Progenitor cell of endocrine pancreas (in vitro differentiated cells): ENCODE results near the gene INHA. TPM values are rescaled to one million over a fixed set of nuclear protein-coding genes. Genes with fewer than 3 reads are reported as not detected.

Experiments used
- DNase-seq: peaks from one replicate; pipeline ENCODE4 v3.0.0; 2021; ENCODE audit warnings: low spot score; ENCODE audit not compliant: unreplicated experiment
- H3K27ac Mint-ChIP-seq: 2 replicates; pipeline ENCODE4 v1.8.0; 2021; ENCODE audit warnings: mild to moderate bottlenecking, moderate library complexity, mixed read lengths
- H3K27me3 Mint-ChIP-seq: 2 replicates; pipeline ENCODE4 v1.8.0; 2021; ENCODE audit warnings: mixed read lengths
- H3K36me3 Mint-ChIP-seq: 2 replicates; pipeline ENCODE4 v1.8.0; 2022; ENCODE audit warnings: mixed read lengths; ENCODE audit not compliant: insufficient read depth
- H3K4me1 Mint-ChIP-seq: 2 replicates; pipeline ENCODE4 v1.8.0; 2021; ENCODE audit warnings: low read depth, mixed read lengths
- H3K4me3 Mint-ChIP-seq: 2 replicates; pipeline ENCODE4 v1.8.0; 2021; ENCODE audit warnings: low read depth, mild to moderate bottlenecking, moderate library complexity, mixed read lengths
- H3K9me3 Mint-ChIP-seq: 2 replicates; pipeline ENCODE4 v1.8.0; 2021; ENCODE audit warnings: low read depth, mixed read lengths
- CTCF ChIP-seq: fragments of 200-600 bp; sonication (generic); IDR thresholded peaks from one replicate; pipeline ENCODE4 v1.5.0; 2021; ENCODE audit warnings: antibody characterized with exemption, mild to moderate bottlenecking; ENCODE audit not compliant: unreplicated experiment
- total RNA-seq: library from RNA; stranded (reverse); gene quantifications from 2 replicates; pipeline ENCODE4 v1.2.1, GENCODE V29; 2021

The INHA gene
- total RNA-seq, 1 donor from 2014 or later, result 1.7 TPM

GRCh38 chr2:219553168-219553417 is 19.0 kb upstream of the INHA start:
- TF ChIP-seq CTCF, result no peak
- peaks cover 14% of the 10 kb centered on the region for H3K36me3 Mint-ChIP-seq
- H3K4me3 Mint-ChIP-seq, result peak overlapping the region; percentile 60
- no peaks in the 10 kb centered on the region for H3K9me3 Mint-ChIP-seq
- H3K27ac Mint-ChIP-seq, result no peak overlapping the region
- no peak for DNase-seq
- peaks cover 3% of the 10 kb centered on the region for H3K4me1 Mint-ChIP-seq
- H3K27me3 Mint-ChIP-seq, result peaks cover 40% of the 10 kb centered on the region

GRCh38 chr2:219553463-219553963 is 18.6 kb upstream of the INHA start:
- peaks cover 36% of the 10 kb centered on the region for H3K27me3 Mint-ChIP-seq
- H3K4me1 Mint-ChIP-seq, result peaks cover 3% of the 10 kb centered on the region
- H3K4me3 Mint-ChIP-seq, result peak overlapping the region; percentile 60
- no peak for TF ChIP-seq CTCF
- no peaks in the 10 kb centered on the region for H3K9me3 Mint-ChIP-seq
- DNase-seq, result no peak
- peaks cover 10% of the 10 kb centered on the region for H3K36me3 Mint-ChIP-seq
- H3K27ac Mint-ChIP-seq, result peak overlapping the region; percentile 49

GRCh38 chr2:219554350-219554749 is 17.8 kb upstream of the INHA start:
- no peak for DNase-seq
- Mint-ChIP-seq H3K27me3 (peaks cover 29% of the 10 kb centered on the region), H3K4me1 (peaks cover 3% of the 10 kb centered on the region), H3K36me3 (peaks cover 11% of the 10 kb centered on the region), H3K9me3 (no peaks in the 10 kb centered on the region), H3K27ac (no peak overlapping the region), H3K4me3 (no peak overlapping the region)
- no peak for TF ChIP-seq CTCF

GRCh38 chr2:219555956-219556355 is 16.2 kb upstream of the INHA start:
- peaks cover 17% of the 10 kb centered on the region for H3K27me3 Mint-ChIP-seq
- H3K4me1 Mint-ChIP-seq, result peaks cover 5% of the 10 kb centered on the region
- no peak overlapping the region for H3K27ac Mint-ChIP-seq
- no peak overlapping the region for H3K4me3 Mint-ChIP-seq
- DNase-seq, result no peak
- no peak for TF ChIP-seq CTCF
- H3K36me3 Mint-ChIP-seq, result peaks cover 13% of the 10 kb centered on the region
- no peaks in the 10 kb centered on the region for H3K9me3 Mint-ChIP-seq

GRCh38 chr2:219556413-219556812 is 15.7 kb upstream of the INHA start:
- Mint-ChIP-seq H3K27ac (no peak overlapping the region), H3K27me3 (peaks cover 15% of the 10 kb centered on the region)
- no peak for TF ChIP-seq CTCF

More at GRCh38 chr2:219556413-219556812, 15.7 kb upstream of the INHA start:
- Mint-ChIP-seq H3K9me3 (no peaks in the 10 kb centered on the region), H3K4me1 (peaks cover 6% of the 10 kb centered on the region), H3K36me3 (peaks cover 13% of the 10 kb centered on the region), H3K4me3 (no peak overlapping the region)
- no peak for DNase-seq
